CD4-positive, alpha-beta T cell treated with Interleukin-15 for 4 hours (primary cell): ENCODE results near the gene TSPAN19.

ENCODE experiments used
- DNase-seq: peaks from one replicate; pipeline ENCODE4 v3.0.0-alpha.2; 2020; ENCODE audit warnings: low spot score

The TSPAN19 gene

DNA sequence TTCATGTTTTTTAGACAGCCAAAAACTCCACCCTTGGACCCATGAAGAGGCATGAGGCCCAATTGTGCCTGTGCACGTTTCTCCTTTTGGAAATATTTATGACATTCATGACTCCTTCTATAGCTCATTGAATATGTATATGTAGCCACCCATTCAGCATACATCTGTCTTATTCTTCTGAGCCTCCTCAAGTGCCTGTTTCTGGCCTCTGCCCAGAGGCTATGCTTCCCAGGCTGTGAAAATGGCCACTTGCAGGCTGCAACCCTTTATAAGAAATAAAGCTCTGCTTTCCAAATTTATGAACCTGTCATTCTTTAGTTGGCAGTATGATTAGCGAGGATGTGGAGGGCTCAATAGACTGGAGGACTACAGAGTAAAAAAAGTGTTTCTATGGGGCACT lies 35.3 kb downstream of the TSPAN19 start:
- DNase-seq: no peak

DNA sequence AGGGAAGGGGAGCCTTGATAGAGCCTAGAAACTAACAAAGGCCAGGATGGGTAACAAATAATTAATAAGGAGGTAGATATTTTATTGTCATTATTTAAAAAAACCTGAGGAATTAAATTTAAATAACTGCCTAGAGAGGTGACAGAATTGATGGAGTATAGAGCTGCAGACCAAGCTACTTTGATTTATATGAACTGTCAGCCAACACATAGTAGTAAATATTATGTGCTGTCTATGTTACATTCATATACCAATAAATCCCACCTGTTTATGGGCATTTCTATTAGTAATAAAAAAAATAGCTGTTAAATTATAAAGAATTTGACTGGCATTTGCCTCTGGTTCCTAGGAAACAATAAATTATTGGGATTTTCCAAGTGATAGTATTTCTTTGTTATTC lies 37.7 kb downstream of the TSPAN19 start:
- DNase-seq: no peak

- DNase-seq: no peak
Observed at GRCh38 chr12:84996759-84997158, 39.3 kb downstream of the TSPAN19 start.

GRCh38 chr12:84995641-84996040 lies 40.4 kb downstream of the TSPAN19 start:
- no peak for DNase-seq

DNA sequence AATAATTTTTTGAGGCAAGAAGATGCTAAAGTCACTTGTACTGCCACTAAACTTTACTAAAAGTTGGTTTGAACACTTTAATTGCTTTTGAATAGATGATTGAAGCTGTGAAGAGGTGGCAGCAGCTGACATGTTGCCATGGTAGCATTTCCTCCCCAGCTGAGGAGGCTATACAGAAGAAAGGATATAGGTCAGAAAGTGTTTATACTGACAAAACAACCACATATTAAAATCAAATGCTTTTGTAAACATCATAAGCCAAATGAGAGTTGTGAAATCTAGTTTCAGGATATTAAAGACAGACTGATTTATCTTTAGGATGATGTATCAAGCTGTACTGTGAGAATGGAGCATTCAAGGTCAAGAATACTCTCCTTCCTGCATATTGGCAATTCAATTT lies 41.7 kb downstream of the TSPAN19 start:
- DNase-seq: no peak

GRCh38 chr12:84986586-84986985 lies 49.5 kb downstream of the TSPAN19 start:
- DNase-seq: no peak

DNA sequence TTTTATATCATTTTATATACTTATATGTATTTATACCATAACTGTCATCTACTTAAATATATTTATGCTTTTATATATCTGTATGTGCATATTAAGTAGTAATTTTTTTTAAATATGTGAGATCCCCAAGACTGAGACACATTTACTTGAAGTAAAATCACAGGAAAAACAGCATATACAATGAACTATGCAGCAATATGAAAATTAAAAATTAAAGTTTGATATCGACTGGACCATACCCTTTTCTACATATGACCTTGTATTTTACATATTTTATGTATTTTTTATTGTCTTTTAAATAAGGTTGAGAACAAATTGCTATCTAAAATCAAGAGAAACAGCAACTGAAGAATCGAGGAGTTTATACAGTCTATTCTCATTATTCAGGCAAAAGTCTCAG lies 50.0 kb downstream of the TSPAN19 start:
- no peak for DNase-seq

- DNase-seq: no peak
Observed at GRCh38 chr12:84983289-84983688, 52.8 kb downstream of the TSPAN19 start.

DNA sequence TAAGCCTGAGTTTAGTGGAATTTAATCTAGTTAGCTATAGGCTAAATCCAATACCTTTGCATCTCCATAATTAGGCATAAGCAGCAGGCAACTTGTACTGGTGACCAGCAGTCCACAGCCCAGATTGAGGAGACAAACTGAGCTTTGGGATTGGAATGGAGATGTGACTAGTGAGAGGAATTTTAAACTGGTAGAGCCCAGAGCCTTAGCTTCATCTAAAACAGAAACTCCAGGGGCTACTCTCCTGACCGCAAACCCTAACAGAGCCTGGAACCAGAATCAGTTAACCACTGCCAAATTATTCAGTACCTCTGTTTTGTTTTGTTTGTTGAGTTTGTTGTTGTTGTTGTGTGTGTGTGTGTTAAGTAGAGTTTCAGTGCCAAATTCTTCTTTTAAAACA lies 53.2 kb downstream of the TSPAN19 start:
- DNase-seq: no peak

GRCh38 chr12:84978921-84979320 lies 57.2 kb downstream of the TSPAN19 start:
- DNase-seq: no peak

- DNase-seq: no peak
Observed at GRCh38 chr12:84976133-84976532, 59.9 kb downstream of the TSPAN19 start.

DNA sequence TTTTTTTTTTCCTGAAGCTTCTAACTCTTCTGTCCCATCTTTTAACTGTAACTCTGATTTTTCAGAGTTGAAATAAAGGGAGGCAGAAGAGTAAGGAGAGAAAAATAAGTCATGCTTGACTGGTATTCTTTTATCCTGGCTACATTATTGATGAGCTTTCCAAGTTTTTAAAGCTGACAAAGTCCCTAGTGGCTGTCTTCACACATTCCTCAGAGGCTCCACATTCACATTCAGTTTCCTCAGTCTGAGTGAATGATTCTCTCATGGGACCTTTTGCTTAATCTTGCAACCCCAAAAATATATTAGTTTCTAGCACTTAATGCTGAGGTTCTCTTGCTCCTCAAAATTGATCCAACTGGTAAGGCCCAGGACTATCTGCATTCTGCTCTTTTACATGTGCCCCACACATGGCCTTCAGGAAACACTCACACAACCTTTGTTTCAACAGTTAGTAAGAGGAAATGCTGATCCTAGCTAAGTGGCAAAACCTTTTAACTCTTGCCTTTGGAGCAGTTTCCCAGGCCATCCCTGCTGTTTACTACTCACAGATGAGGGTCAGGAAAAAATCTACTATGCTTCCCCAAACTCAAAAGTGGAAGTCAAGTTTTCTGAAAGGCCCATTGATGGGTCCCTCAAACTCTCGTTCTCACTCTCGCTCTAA lies 61.8 kb downstream of the TSPAN19 start:
- DNase-seq: no peak

GRCh38 chr12:84973026-84973425 lies 63.1 kb downstream of the TSPAN19 start:
- no peak for DNase-seq

DNA sequence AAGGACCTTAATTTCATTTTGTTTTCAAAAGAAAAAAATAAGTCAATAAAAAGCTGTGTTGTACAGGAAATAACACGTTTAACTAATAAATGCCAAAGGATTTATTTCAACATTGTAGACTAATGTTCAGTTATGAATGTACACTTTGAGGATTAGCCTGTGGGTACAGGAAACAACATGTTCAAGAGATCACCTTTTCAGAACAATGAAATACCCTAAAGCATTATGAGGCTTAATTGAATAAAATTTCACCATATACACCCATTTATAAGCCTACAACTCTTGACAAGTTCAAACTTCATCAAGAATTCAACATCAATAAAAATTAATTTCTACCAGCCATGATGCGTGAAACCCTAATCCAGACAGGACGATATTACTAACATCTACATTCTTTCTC lies 66.9 kb downstream of the TSPAN19 start:
- DNase-seq: no peak
